Activated effector memory CD4-positive, alpha-beta T cell treated with Interleukin-2 at 50 U/mL for 16 hours (primary cell): ENCODE measurements around the gene TCTN3.

ENCODE experiments used
- DNase-seq: peaks from one replicate; pipeline ENCODE4 v3.0.0-alpha.2; 2020

TCTN3 gene

GRCh38 chr10:95618101-95618500 lies 75.6 kb downstream of the TCTN3 start:
- DNase-seq, result no peak

GRCh38 chr10:95616446-95616845 lies 77.3 kb downstream of the TCTN3 start:
- no peak for DNase-seq
